GM23338 (cell line): ENCODE data around the gene CNNM1. TPM values are rescaled to one million over a fixed set of nuclear protein-coding genes. Genes with fewer than 3 reads are reported as not detected.

Experiments
- ATAC-seq: fragments of 200-7000 bp; cut with Tn5 transposase; 3 replicates; pipeline ENCODE4 v1.9.1; 2020
- DNase-seq: peaks from one replicate; pipeline ENCODE4 v3.0.0-alpha.2; 2015; ENCODE audit warnings: low spot score
- H2AFZ ChIP-seq: fragments of 200-600 bp; sonication (generic); 2 replicates; pipeline ENCODE4 v1.8.0; 2016; ENCODE audit warnings: antibody characterized with exemption, mild to moderate bottlenecking, moderate library complexity
- H3F3A ChIP-seq: fragments of 200-600 bp; sonication (generic); replicated peaks from 2 replicates; pipeline ENCODE4 v1.8.0; 2017; ENCODE audit warnings: antibody characterized with exemption, mixed run types, low read depth
- H3K27ac ChIP-seq: fragments of 200-600 bp; sonication (generic); 2 replicates; pipeline ENCODE4 v1.6.1; 2016; ENCODE audit warnings: low read depth
- H3K27me3 ChIP-seq: fragments of 200-600 bp; sonication (generic); 2 replicates; pipeline ENCODE4 v1.8.0; 2016; ENCODE audit warnings: mild to moderate bottlenecking, mixed run types, moderate library complexity; ENCODE audit not compliant: insufficient read depth
- H3K36me3 ChIP-seq: fragments of 200-600 bp; sonication (generic); 2 replicates; pipeline ENCODE4 v1.8.0; 2016; ENCODE audit warnings: mild to moderate bottlenecking; ENCODE audit not compliant: insufficient read depth
- H3K4me1 ChIP-seq: fragments of 200-600 bp; sonication (generic); 2 replicates; pipeline ENCODE4 v1.8.0; 2016; ENCODE audit warnings: mild to moderate bottlenecking, moderate library complexity; ENCODE audit not compliant: insufficient read depth
- H3K4me2 ChIP-seq: fragments of 200-600 bp; sonication (generic); 2 replicates; pipeline ENCODE4 v1.7.1; 2017; ENCODE audit warnings: mixed run types
- H3K4me3 ChIP-seq: fragments of 200-600 bp; sonication (generic); 2 replicates; pipeline ENCODE4 v1.6.1; 2016; ENCODE audit warnings: mixed run types
- H3K79me2 ChIP-seq: fragments of 200-600 bp; sonication (generic); replicated peaks from 2 replicates; pipeline ENCODE4 v1.8.0; 2017; ENCODE audit warnings: mild to moderate bottlenecking; ENCODE audit not compliant: insufficient read depth
- H3K9me2 ChIP-seq: fragments of 200-600 bp; sonication (generic); 2 replicates; pipeline ENCODE4 v1.8.0; 2017; ENCODE audit not compliant: insufficient read depth
- H4K20me1 ChIP-seq: fragments of 200-600 bp; sonication (generic); replicated peaks from 2 replicates; pipeline ENCODE4 v1.8.0; 2017; ENCODE audit warnings: mild to moderate bottlenecking; ENCODE audit not compliant: insufficient read depth
- H3K27ac Mint-ChIP-seq: 2 replicates; pipeline ENCODE4 v1.8.0; 2020; ENCODE audit warnings: inconsistent platforms, mild to moderate bottlenecking, moderate library complexity, mixed read lengths
- H3K27me3 Mint-ChIP-seq: 3 replicates; pipeline ENCODE4 v1.8.0; 2022; ENCODE audit warnings: low read depth, mild to moderate bottlenecking, moderate library complexity, mixed read lengths, inconsistent platforms; ENCODE audit not compliant: insufficient read depth, poor library complexity
- H3K36me3 Mint-ChIP-seq: 3 replicates; pipeline ENCODE4 v1.8.0; 2021; ENCODE audit warnings: low read depth, mild to moderate bottlenecking, inconsistent platforms, moderate library complexity, mixed read lengths
- H3K4me1 Mint-ChIP-seq: 3 replicates; pipeline ENCODE4 v1.8.0; 2020; ENCODE audit warnings: mild to moderate bottlenecking, inconsistent platforms, mixed read lengths
- H3K4me3 Mint-ChIP-seq: 3 replicates; pipeline ENCODE4 v1.8.0; 2021; ENCODE audit warnings: moderate library complexity, mild to moderate bottlenecking, inconsistent platforms, mixed read lengths
- H3K9me3 Mint-ChIP-seq: 3 replicates; pipeline ENCODE4 v1.8.0; 2020; ENCODE audit warnings: moderate library complexity, mild to moderate bottlenecking, inconsistent platforms, mixed read lengths
- CREB1 ChIP-seq: fragments of 250-450 bp; sonication (Bioruptor Pico); IDR thresholded peaks from 2 replicates; pipeline ENCODE4 v1.5.0; 2020; ENCODE audit warnings: low read depth, mild to moderate bottlenecking, moderate library complexity
- EZH2 ChIP-seq: fragments of 200-600 bp; sonication (generic); IDR thresholded peaks from one replicate; pipeline ENCODE4 v1.8.0; 2017; ENCODE audit warnings: antibody characterized with exemption, mild to moderate bottlenecking, low read depth; ENCODE audit not compliant: unreplicated experiment
- EZH2phosphoT487 ChIP-seq: fragments of 200-600 bp; sonication (generic); IDR thresholded peaks from one replicate; pipeline ENCODE4 v1.8.1; 2018; ENCODE audit warnings: antibody characterized with exemption; ENCODE audit not compliant: unreplicated experiment
- NANOG ChIP-seq: IDR thresholded peaks from 2 replicates; pipeline ENCODE4 v1.6.1; 2016; ENCODE audit warnings: antibody characterized with exemption, borderline replicate concordance
- POLR2AphosphoS5 ChIP-seq: IDR thresholded peaks from 2 replicates; pipeline ENCODE4 v1.6.1; 2016; ENCODE audit warnings: antibody characterized with exemption, low read depth
- ZNF114 ChIP-seq: fragments of 250-450 bp; sonication (Bioruptor Pico); IDR thresholded peaks from 2 replicates; pipeline ENCODE4 v1.5.0; 2020; ENCODE audit warnings: mild to moderate bottlenecking, moderate library complexity
- ZNF331 ChIP-seq: fragments of 250-450 bp; sonication (Bioruptor Pico); IDR thresholded peaks from 2 replicates; pipeline ENCODE4 v1.5.0; 2020; ENCODE audit warnings: low read depth, mild to moderate bottlenecking, moderate library complexity
- ZNF462 ChIP-seq: fragments of 250-450 bp; sonication (Bioruptor Pico); IDR thresholded peaks from 2 replicates; pipeline ENCODE4 v1.5.0; 2020; ENCODE audit warnings: mild to moderate bottlenecking, moderate library complexity
- polyA plus RNA-seq: library from polyadenylated mRNA; unstranded; fragments of >200 nt; fragmentation: Nextera tagmentation; extraction: Ambion mirVana; gene quantifications from 2 replicates; pipeline ENCODE4 v1.2.1, GENCODE V29; 2016
- total RNA-seq: library from RNA; depleted of rRNA; stranded (reverse); fragments of >200 nt; shearing (Covaris generic); gene quantifications from 2 replicates; pipeline ENCODE4 v1.2.3, GENCODE V29; 2014
- TF ChIP-seq, protein P1 (sequence below): IDR thresholded peaks from 2 replicates; pipeline ENCODE4 v1.6.1; 2016; ENCODE audit warnings: antibody characterized with exemption
- TF ChIP-seq, protein P2 (sequence below), 2 experiments: fragments of 200-600 bp in 1 of 2; sonication (generic) in 1 of 2; conservative IDR thresholded peaks; 2 replicates each; pipeline versions ENCODE4 v1.5.1 to v1.6.1; 2016 to 2017; ENCODE audit warnings: antibody characterized with exemption in 2 of 2, low read depth in 2 of 2, mild to moderate bottlenecking in 2 of 2, moderate library complexity in 1 of 2

CNNM1 gene
- total and polyA plus RNA-seq, 2 experiments from 2014 or later: 0.52 to 0.90 TPM

DNA sequence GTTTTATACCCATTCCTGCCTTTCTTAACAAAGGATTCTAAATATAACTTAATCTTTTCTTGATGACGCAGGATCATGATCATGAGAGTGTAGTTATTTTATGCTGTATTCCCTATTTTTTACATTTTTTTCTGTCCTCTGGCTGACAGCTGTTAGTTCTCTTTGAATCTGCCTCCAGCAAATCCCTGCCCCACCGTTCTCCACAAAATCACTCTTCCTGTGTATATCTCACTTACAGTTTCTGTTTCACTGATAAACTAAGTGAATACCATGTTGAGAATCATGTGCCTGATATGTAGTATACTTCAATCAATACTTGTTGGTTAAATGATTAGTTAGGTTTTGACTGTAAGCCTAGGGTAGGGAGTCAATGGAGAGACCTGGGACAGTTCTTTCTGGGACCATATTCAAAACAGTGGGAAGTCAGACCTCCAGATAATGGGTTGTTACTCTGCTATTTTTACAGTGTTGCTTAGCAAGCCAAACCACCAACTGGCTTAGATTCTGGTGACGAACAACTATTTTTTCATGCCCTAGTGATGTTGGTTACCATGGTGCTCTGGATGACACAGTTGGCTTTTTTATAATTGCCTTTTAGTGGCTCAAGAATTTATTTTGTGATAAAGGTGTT lies 12.8 kb downstream of the CNNM1 start:
- ATAC-seq (no peak), DNase-seq (no peak)
- Histone ChIP-seq H3F3A (no peaks in the 10 kb centered on the region), H3K9me2 (no peaks in the 10 kb centered on the region), H3K27me3 (no peaks in the 10 kb centered on the region), H2AFZ (no peak overlapping the region), H4K20me1 (no peaks in the 10 kb centered on the region), H3K4me3 (no peak overlapping the region), H3K36me3 (no peaks in the 10 kb centered on the region), H3K4me1 (no peaks in the 10 kb centered on the region), H3K27ac (no peak overlapping the region), H3K4me2 (no peak overlapping the region), H3K79me2 (no peaks in the 10 kb centered on the region)
- Mint-ChIP-seq H3K4me1 (peaks cover 6% of the 10 kb centered on the region), H3K27ac (no peak overlapping the region), H3K27me3 (no peaks in the 10 kb centered on the region), H3K9me3 (peaks cover 8% of the 10 kb centered on the region; the same call in 1 of the 3 replicates), H3K36me3 (no peaks in the 10 kb centered on the region; the same call in 1 of the 3 replicates), H3K4me3 (no peak overlapping the region)
- no peak for TF ChIP-seq NANOG

- H3K79me2 ChIP-seq: no peaks in the 10 kb centered on the region
- H3F3A ChIP-seq: no peaks in the 10 kb centered on the region
- no peaks in the 10 kb centered on the region for H4K20me1 ChIP-seq
- H3K27me3 ChIP-seq: no peaks in the 10 kb centered on the region
- Mint-ChIP-seq H3K4me1 (peaks cover 6% of the 10 kb centered on the region), H3K4me3 (no peak overlapping the region), H3K27ac (no peak overlapping the region), H3K9me3 (peaks cover 8% of the 10 kb centered on the region; the same call in 1 of the 3 replicates), H3K27me3 (no peaks in the 10 kb centered on the region), H3K36me3 (no peaks in the 10 kb centered on the region; the same call in 1 of the 3 replicates)
- no peaks in the 10 kb centered on the region for H3K9me2 ChIP-seq
- no peak overlapping the region for H3K27ac ChIP-seq
- H2AFZ ChIP-seq: no peak overlapping the region
- H3K4me1 ChIP-seq: no peaks in the 10 kb centered on the region
- H3K36me3 ChIP-seq: no peaks in the 10 kb centered on the region
- no peak for DNase-seq
- no peak for ATAC-seq
- TF ChIP-seq ZNF331 (CRISPR knock-in tag): no peak
- TF ChIP-seq EZH2: no peak
- TF ChIP-seq, protein P1, sequence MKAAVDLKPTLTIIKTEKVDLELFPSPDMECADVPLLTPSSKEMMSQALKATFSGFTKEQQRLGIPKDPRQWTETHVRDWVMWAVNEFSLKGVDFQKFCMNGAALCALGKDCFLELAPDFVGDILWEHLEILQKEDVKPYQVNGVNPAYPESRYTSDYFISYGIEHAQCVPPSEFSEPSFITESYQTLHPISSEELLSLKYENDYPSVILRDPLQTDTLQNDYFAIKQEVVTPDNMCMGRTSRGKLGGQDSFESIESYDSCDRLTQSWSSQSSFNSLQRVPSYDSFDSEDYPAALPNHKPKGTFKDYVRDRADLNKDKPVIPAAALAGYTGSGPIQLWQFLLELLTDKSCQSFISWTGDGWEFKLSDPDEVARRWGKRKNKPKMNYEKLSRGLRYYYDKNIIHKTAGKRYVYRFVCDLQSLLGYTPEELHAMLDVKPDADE: no peak
- TF ChIP-seq, protein P2, sequence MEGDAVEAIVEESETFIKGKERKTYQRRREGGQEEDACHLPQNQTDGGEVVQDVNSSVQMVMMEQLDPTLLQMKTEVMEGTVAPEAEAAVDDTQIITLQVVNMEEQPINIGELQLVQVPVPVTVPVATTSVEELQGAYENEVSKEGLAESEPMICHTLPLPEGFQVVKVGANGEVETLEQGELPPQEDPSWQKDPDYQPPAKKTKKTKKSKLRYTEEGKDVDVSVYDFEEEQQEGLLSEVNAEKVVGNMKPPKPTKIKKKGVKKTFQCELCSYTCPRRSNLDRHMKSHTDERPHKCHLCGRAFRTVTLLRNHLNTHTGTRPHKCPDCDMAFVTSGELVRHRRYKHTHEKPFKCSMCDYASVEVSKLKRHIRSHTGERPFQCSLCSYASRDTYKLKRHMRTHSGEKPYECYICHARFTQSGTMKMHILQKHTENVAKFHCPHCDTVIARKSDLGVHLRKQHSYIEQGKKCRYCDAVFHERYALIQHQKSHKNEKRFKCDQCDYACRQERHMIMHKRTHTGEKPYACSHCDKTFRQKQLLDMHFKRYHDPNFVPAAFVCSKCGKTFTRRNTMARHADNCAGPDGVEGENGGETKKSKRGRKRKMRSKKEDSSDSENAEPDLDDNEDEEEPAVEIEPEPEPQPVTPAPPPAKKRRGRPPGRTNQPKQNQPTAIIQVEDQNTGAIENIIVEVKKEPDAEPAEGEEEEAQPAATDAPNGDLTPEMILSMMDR (conservative IDR thresholded peaks at IDR 0.05; ENCODE audit: low read depth in 2 of 2): no peak
- TF ChIP-seq NANOG: no peak
- no peak for TF ChIP-seq ZNF462 (CRISPR knock-in tag)
- TF ChIP-seq POLR2AphosphoS5: no peak
- TF ChIP-seq CREB1 (CRISPR knock-in tag): no peak
- no peak for TF ChIP-seq EZH2phosphoT487
- no peak for TF ChIP-seq ZNF114 (CRISPR knock-in tag)
- no peak overlapping the region for H3K4me3 ChIP-seq
- no peak overlapping the region for H3K4me2 ChIP-seq
These were observed 14.1 kb downstream of the CNNM1 start for GRCh38 chr10:99343262-99343661.
